Heart left ventricle (tissue), 16 donors: ENCODE measurements around the gene C11orf21. TPM values are rescaled to one million over a fixed set of nuclear protein-coding genes. Genes with fewer than 3 reads are reported as not detected.

Experiments
- ATAC-seq, 4 donors: fragments of 200-7000 bp; cut with Tn5 transposase; one replicate each; pipeline ENCODE4 v1.9.1; 2020 to 2022; ENCODE audit warnings: moderate library complexity in 4 of 4, mild to moderate bottlenecking in 3 of 4, moderate number of reproducible peaks in 1 of 4
- DNase-seq, 5 donors: peaks; one replicate each; pipeline ENCODE4 v3.0.0-alpha.2; 2020
- H3K27ac ChIP-seq, 12 donors: fragments of 200-600 bp; sonication (generic) in 4 of 12; one replicate each; pipeline versions ENCODE4 v1.5.0 to v1.8.0; 2016 to 2022; ENCODE audit warnings: mild to moderate bottlenecking in 2 of 12
- H3K27me3 ChIP-seq, 9 donors: fragments of 200-600 bp; sonication (generic) in 2 of 9; one replicate each; pipeline versions ENCODE4 v1.5.1 to v1.8.0; 2016 to 2022; ENCODE audit warnings: mild to moderate bottlenecking in 3 of 9
- H3K36me3 ChIP-seq, 9 donors: fragments of 200-600 bp; sonication (generic) in 2 of 9; one replicate each; pipeline versions ENCODE4 v1.5.0 to v1.8.0; 2018 to 2022; ENCODE audit warnings: mild to moderate bottlenecking in 2 of 9
- H3K4me1 ChIP-seq, 12 donors: fragments of 200-600 bp; sonication (generic) in 4 of 12; one replicate each; pipeline versions ENCODE4 v1.5.0 to v1.8.0; 2016 to 2022; ENCODE audit warnings: mild to moderate bottlenecking in 3 of 12
- H3K4me3 ChIP-seq, 12 donors: fragments of 200-600 bp; sonication (generic) in 4 of 12; one replicate each; pipeline versions ENCODE4 v1.5.0 to v1.8.0; 2017 to 2022; ENCODE audit warnings: mild to moderate bottlenecking in 9 of 12, moderate library complexity in 4 of 12
- H3K9me3 ChIP-seq, 12 donors: fragments of 200-600 bp; sonication (generic) in 4 of 12; one replicate each; pipeline versions ENCODE4 v1.5.0 to v1.8.0; 2016 to 2022; ENCODE audit warnings: mild to moderate bottlenecking in 1 of 12
- POLR2A ChIP-seq, 2 donors: fragments of 450-650 bp; IDR thresholded peaks; one replicate each; pipeline ENCODE4 v1.6.1; 2017; ENCODE audit warnings: antibody characterized with exemption in 2 of 2, mild to moderate bottlenecking in 2 of 2, moderate library complexity in 2 of 2
- WGBS, 4 donors: extraction: QIAGEN DNeasy Blood & Tissue Kit in 2 of 4; methylation state at CpG; one replicate each; pipeline versions ENCODE4 v1.1.5 to v1.1.7; 2013 to 2018; 5-methylcytosine and 5-hydroxymethylcytosine counted together
- intact Hi-C, 10 donors: fragments of 100-400 bp; cut with DNase I; formaldehyde crosslinking; loops; one replicate each; pipeline versions ENCODE4 v1.11.1 to v1.14.2; 2022
- polyA plus RNA-seq, 2 donors: library from polyadenylated mRNA; stranded (reverse); fragments of 200-250 nt; gene quantifications; one replicate each; pipeline ENCODE4 v1.2.3, GENCODE V29; 2013
- total RNA-seq, 9 donors: library from RNA; depleted of rRNA in 2 of 9; stranded (reverse); fragments of >200 nt in 2 of 9; fragmentation: NEBNext Ultra II Directional in 3 of 9; extraction: Animal tissue kit (Norgen Biotek cat#: 25700) in 3 of 9; gene quantifications; one replicate each; pipeline versions ENCODE4 v1.1.0 to v1.2.4, GENCODE V29; 2016 to 2023
- TF ChIP-seq, protein P1 (sequence below), 12 donors: fragments of 200-600 bp; sonication (generic) in 4 of 12; IDR thresholded peaks; one replicate each; pipeline versions ENCODE4 v1.5.0 to v1.8.0; 2018 to 2022; ENCODE audit warnings: antibody characterized with exemption in 12 of 12, mild to moderate bottlenecking in 5 of 12
- donor health status: ischemic (EF 13 %, LVEDD 7.1; RV severe dilation, severe dysfunction).
- donor health status: healthy with polysubstance abuse.
- donor health status: DM: no; HTN: yes; CAD: no.
- donor health status: DM: no; HTN: no; CAD: no.
- donor health status: ischemic (EF 25% LVEDD 6.9; RV normal size, moderate dysfunction).
- donor health status: ischemic (EF 25% LVEDD 5.7; RV mildly dilated, moderate dysfunction).
- donor health status: healthy.
- donor health status: DM: yes; HTN: yes; CAD: no.
- donor health status: ischemic (EF 35%, LVEDD 5.7; RV mildly dilated, moderate dysfunction).
- donor health status: nonischemic (EF 11% LVEDD 7.7; RV severe dilation, severe dysfunction).
- donor health status: DM: yes; HTN: yes; CAD: no.
- donor health status: PGD.
- donor health status: ischemic (EF 29% LVEDD 5.4; RV normal size, mild dysfunction).
- donor health status: nonischemic (EF 23%, LVEDD 6.1; RV moderate dilation, normal function).

Gene C11orf21
- total and polyA plus RNA-seq, 11 donors: 4.8 to 41.2 (median 29.9) TPM

DNA sequence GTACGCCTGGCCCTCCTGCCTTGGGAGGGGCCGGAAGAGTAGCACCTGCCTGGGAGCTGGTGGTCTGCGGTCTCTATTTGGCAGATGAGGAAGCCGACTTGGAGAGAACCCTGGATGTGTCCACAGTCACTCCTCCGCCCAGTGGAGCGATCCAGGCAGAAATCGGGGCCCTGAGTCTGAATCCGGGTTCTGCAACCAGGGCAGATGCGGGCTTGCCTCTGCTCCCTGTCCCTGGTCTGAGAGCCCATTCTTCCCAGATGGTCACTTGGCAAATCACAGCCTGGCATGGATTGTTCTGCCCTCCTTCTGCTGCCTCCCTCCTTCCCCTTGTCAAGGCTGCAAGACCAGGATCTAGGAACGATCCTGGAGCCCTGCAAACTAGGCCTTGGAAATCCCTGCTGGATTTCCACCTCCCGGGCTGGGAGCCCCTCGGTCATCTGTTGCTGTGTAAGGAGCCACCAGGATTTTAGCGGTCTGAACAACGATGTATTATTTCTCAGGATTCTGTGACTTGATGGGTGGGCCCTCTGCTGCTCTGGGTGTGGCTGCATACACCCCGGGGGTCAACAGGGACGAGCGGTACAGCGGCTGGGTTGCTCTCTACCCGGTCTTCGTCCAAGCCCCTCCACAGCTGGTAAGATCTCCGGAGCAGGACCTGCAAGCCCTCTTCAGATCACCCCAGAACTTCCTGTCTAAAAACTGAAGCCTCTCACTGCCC lies 29.3 kb downstream of the C11orf21 start:
- DNase-seq (peak in 2 of 5 donors; percentile 2 to 20), ATAC-seq (no peak)
- Histone ChIP-seq H3K36me3 (no peaks in the 10 kb centered on the region), H3K4me1 (peaks cover 0 to 28% (median 12%) of the 10 kb centered on the region in 12 donors), H3K27me3 (peaks cover 34 to 57% (median 44%) of the 10 kb centered on the region in 9 donors), H3K9me3 (no peaks in the 10 kb centered on the region), H3K27ac (no peak overlapping the region), H3K4me3 (no peak overlapping the region)
- WGBS, 4 donors: 83 to 86% (median 83%) methylated on average over 19 to 21 of the region's 21 CpGs
- no peak for TF ChIP-seq POLR2A (IDR thresholded peaks at IDR 0.05)
- TF ChIP-seq, protein P1, sequence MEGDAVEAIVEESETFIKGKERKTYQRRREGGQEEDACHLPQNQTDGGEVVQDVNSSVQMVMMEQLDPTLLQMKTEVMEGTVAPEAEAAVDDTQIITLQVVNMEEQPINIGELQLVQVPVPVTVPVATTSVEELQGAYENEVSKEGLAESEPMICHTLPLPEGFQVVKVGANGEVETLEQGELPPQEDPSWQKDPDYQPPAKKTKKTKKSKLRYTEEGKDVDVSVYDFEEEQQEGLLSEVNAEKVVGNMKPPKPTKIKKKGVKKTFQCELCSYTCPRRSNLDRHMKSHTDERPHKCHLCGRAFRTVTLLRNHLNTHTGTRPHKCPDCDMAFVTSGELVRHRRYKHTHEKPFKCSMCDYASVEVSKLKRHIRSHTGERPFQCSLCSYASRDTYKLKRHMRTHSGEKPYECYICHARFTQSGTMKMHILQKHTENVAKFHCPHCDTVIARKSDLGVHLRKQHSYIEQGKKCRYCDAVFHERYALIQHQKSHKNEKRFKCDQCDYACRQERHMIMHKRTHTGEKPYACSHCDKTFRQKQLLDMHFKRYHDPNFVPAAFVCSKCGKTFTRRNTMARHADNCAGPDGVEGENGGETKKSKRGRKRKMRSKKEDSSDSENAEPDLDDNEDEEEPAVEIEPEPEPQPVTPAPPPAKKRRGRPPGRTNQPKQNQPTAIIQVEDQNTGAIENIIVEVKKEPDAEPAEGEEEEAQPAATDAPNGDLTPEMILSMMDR (IDR thresholded peaks at IDR 0.05): no peak
- intact Hi-C loops: no loop called here

DNA sequence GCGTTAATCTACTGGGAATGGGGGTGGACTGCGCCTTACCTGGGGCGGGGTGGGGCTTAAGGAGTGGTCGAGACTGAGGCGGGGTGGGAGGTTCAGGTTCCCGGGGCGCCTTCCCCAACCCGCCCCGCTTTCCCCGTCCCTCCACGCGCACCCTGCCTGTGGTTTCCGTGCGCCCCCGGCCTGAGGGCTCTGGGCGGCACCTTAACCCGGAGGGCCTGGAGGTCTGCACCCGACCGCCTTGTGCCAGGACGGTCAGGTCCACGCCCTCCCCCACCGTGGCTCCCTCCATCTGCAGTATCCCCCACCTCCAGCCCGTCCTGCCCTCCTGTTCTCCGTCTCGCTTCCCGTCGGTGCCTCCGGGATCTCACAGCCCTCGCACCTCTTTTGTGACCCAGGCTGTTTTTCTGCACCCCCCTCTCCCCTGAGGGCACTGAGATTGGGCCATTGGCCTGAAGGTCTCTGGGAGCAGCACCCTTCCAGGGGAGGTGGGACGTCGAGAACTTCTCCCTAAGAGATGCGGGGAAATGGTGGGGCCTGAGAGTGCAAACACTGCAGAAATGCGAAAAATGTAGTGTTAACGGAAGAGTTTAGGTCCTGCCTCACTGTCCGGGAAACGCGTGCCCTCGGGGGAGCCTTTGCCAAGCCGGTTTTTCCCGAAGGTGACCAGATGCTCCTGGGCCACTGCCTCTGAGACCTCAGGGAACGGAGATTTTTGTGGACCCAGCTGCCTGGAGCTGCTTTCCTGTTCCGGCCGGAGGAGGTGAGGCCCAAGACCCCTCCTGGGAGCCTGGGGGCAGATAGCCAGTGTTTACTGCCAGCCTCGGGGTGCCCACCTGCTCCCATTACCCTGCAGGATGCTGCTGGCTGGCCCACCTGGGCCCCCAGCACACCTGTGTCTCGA lies 30.1 kb downstream of the C11orf21 start:
- no peak for DNase-seq
- Histone ChIP-seq H3K4me1 (peaks cover 0 to 31% (median 12%) of the 10 kb centered on the region in 12 donors), H3K36me3 (no peaks in the 10 kb centered on the region), H3K4me3 (peak overlapping the region in 2 of 12 donors; percentile 4 to 59), H3K27ac (no peak overlapping the region), H3K9me3 (no peaks in the 10 kb centered on the region), H3K27me3 (peaks cover 34 to 58% (median 46%) of the 10 kb centered on the region in 9 donors)
- intact Hi-C loops: no loop called here
- TF ChIP-seq POLR2A (IDR thresholded peaks at IDR 0.05): no peak
- TF ChIP-seq, protein P1 (IDR thresholded peaks at IDR 0.05): no peak
- 21 to 39% (median 29%) methylated on average over 28 to 45 of the region's 45 CpGs for WGBS, 4 donors
- ATAC-seq: no peak

DNA sequence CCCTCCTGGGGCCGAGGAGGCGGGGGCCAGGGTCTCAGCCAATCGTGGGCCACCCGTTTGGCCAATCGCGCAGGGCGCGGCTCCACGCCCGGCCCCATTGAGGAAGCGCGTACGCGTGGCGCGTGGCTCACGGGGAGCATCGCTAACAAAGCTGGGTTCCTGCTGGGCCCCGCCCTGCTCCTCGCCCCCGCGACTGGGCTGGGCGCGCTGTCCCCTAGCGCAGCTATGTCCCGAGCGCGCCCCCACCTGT lies 30.7 kb downstream of the C11orf21 start:
- TF ChIP-seq, protein P1 (IDR thresholded peaks at IDR 0.05): no peak
- no peak for TF ChIP-seq POLR2A (IDR thresholded peaks at IDR 0.05)
- Histone ChIP-seq H3K36me3 (no peaks in the 10 kb centered on the region), H3K4me3 (peak overlapping the region in 5 of 12 donors; percentile 4 to 59 (median 47)), H3K27ac (no peak overlapping the region), H3K27me3 (peaks cover 34 to 58% (median 46%) of the 10 kb centered on the region in 9 donors), H3K4me1 (peaks cover 0 to 36% (median 12%) of the 10 kb centered on the region in 12 donors), H3K9me3 (no peaks in the 10 kb centered on the region)
- DNase-seq: peak in 2 of 5 donors; percentile 63 to 79
- intact Hi-C loops: no loop called here
- WGBS, 4 donors: 0 to 4% (median 3%) methylated on average over 1 to 28 of the region's 28 CpGs
- ATAC-seq: peak in 3 of 4 donors; percentile 47 to 62 (median 61)
